ENCODE measurements around the gene KCNH3.

- no peak for TF ChIP-seq CTCF (IDR thresholded peaks at IDR 0.05; ENCODE audit: low read length)
- no peak for TF ChIP-seq EZH2 (optimal IDR thresholded peaks at IDR 0.05; ENCODE audit: low read depth, low read length)
Observed at GRCh38 chr12:49529414-49529813, 9.4 kb upstream of the KCNH3 start.
